Fibroblast of lung (primary cell): ENCODE results near the gene SRP72.

Source experiments
- EZH2 ChIP-seq: IDR thresholded peaks from 2 replicates; pipeline ENCODE4 v1.5.1; 2012; ENCODE audit warnings: low read length, control low read depth, mild to moderate bottlenecking; ENCODE audit errors: missing control alignments
- TF ChIP-seq, protein P1 (sequence below), 2 donors: IDR thresholded peaks in 1 of 2; conservative IDR thresholded peaks in 1 of 2; 1 replicate in 1 of 2; 2 replicates in 1 of 2; pipeline ENCODE4 v1.5.1; 2011 to 2012; ENCODE audit warnings: low read length in 2 of 2, control low read depth in 1 of 2, inconsistent platforms in 1 of 2, low read depth in 1 of 2, mild to moderate bottlenecking in 1 of 2

DNA sequence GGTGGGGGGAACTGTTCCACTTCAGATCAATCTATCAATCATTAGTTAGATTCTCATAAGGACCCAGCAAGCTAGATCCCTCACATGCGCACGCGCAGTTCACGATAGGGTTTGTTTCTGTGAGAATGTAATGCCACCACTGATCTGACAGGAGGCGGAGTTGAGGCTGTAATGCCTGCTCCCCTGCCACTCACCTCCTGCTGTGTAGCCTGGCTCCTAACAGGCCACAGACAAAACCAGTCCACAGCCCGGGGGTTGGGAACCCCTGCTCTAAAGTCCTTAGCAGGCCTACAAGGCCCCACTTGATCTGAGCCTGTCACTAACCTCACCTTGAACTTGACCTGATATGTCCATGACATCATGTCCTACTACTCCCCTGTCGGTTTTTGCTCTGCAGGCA lies 68.5 kb downstream of the SRP72 start:
- TF ChIP-seq, protein P1, sequence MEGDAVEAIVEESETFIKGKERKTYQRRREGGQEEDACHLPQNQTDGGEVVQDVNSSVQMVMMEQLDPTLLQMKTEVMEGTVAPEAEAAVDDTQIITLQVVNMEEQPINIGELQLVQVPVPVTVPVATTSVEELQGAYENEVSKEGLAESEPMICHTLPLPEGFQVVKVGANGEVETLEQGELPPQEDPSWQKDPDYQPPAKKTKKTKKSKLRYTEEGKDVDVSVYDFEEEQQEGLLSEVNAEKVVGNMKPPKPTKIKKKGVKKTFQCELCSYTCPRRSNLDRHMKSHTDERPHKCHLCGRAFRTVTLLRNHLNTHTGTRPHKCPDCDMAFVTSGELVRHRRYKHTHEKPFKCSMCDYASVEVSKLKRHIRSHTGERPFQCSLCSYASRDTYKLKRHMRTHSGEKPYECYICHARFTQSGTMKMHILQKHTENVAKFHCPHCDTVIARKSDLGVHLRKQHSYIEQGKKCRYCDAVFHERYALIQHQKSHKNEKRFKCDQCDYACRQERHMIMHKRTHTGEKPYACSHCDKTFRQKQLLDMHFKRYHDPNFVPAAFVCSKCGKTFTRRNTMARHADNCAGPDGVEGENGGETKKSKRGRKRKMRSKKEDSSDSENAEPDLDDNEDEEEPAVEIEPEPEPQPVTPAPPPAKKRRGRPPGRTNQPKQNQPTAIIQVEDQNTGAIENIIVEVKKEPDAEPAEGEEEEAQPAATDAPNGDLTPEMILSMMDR (conservative IDR thresholded peaks at IDR 0.05 in 1 of 2, IDR thresholded peaks at IDR 0.05 in 1 of 2; ENCODE audit: low read depth in 1 of 2, low read length in 2 of 2): no peak
- TF ChIP-seq EZH2: no peak
